Activated gamma-delta T cell treated with Interleukin-2 at 50 U/mL for 16 hours (primary cell): Measurements from ENCODE around the gene NPTX1.

Source experiments
- DNase-seq: peaks from one replicate; pipeline ENCODE4 v3.0.0-alpha.2; 2020

The NPTX1 gene

DNA sequence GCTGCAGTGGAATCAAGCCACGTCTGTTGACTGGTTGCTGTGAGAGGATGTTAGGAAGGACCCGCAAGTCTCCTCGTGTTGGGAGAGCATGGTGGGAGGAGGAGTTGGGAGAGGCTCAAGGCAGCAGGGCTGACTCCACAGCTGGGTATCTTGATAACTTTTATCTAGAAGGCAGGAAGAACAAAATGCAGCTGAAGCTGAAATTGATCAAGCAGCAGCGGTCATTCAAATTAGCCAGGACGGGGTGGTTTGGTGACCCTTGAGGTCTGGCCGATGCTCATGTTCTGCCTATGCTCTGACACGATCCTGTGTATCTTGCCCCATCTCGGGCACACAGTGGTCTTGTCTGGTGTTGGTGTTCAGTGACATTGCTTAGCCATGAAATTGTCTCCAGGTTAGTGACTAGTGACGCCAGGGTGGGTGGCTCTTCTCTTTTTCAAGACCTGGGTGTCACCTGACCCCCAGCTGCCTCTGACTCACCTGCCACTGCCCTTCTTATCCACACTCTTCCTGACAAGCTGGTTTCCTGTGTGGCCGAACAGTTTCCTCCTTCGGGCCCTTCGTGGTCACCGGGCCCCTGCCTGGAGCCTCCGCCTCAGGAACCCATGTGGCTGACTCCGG is 19.1 kb downstream of the NPTX1 start:
- no peak for DNase-seq

DNA sequence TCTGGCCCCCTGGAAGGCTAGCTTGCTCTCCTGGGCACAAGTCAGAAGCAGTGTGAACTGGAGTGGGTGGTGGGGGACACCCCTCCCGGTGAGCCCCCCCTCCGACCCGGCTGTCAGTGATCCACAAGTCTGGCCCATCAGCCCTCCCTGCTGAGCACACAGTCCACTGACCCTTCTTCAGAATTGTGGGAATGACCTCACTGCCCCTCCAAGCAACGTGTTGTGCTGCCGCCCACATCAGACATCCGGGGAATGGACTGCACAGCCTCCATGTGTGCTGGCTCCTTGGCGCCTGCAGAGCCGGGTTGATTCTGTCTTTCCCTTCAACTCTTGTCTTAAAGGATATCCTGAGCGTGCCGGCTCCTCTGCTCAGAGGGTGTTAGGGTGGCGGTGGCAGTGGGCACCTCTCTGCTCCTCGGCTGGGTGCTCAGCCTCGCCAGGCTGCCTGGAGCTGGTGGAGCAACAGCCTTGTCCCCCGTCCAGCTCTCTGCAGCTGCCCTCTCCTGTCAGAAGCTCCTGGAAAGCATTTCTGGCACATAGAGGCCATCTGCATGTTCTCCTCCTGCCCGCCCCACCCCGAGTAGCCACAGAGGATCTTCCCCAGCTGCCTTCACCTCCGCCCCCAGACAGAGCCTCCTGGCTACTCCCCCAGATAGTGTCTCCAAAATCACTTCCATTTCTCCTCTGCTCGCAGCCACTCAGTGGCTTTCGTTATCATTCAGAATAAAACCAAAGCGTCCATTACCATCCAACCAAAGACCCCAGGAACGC is 19.8 kb downstream of the NPTX1 start:
- DNase-seq = no peak

GRCh38 chr17:80455784-80456183 is 20.6 kb downstream of the NPTX1 start:
- no peak for DNase-seq

- DNase-seq = peak; percentile 35
Measured at GRCh38 chr17:80455336-80455710, 21.1 kb downstream of the NPTX1 start.

DNA sequence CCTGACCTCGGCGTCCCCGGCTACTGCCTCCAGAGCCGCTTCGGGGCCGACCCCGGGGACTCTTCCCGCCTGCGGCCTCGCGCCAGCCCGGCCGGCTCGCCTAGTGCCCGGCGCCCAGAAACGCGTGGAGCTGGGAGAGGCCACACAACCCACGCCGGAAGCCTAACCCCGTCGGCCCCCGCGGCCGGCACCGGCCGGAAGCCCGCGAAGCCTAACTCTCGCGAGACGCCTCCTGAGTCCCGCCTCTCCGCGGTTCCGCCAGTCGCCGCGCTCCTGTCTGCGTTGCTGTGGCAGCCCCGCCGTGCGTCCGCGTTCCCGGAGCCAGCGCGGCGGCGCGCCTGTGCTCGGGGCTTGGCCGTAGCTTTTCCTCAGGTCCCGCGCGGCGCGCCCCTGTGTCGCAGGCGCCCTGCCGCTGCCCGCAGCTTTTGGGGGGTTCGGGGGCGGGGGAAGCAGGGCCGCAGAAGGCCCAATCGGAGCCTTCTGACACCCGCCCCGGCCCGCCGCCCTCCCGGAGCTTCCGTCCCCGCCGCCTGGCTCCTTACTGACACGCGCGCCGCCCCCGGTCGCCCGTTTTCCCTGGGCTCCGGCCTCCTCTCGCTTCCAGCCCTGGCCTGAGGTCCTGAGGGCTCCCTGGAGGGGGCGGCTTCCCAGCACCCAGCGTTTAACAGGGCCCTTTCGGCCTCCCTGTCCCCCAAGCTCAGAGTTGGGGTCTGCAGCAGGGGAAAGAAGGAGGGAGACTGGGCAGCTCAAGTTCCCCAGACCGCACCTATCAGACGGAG is 21.7 kb downstream of the NPTX1 start:
- DNase-seq = peak; percentile 94

GRCh38 chr17:80453998-80454556 is 22.3 kb downstream of the NPTX1 start:
- no peak for DNase-seq

- DNase-seq = no peak
Measured at GRCh38 chr17:80453126-80453997, 23.0 kb downstream of the NPTX1 start.

DNA sequence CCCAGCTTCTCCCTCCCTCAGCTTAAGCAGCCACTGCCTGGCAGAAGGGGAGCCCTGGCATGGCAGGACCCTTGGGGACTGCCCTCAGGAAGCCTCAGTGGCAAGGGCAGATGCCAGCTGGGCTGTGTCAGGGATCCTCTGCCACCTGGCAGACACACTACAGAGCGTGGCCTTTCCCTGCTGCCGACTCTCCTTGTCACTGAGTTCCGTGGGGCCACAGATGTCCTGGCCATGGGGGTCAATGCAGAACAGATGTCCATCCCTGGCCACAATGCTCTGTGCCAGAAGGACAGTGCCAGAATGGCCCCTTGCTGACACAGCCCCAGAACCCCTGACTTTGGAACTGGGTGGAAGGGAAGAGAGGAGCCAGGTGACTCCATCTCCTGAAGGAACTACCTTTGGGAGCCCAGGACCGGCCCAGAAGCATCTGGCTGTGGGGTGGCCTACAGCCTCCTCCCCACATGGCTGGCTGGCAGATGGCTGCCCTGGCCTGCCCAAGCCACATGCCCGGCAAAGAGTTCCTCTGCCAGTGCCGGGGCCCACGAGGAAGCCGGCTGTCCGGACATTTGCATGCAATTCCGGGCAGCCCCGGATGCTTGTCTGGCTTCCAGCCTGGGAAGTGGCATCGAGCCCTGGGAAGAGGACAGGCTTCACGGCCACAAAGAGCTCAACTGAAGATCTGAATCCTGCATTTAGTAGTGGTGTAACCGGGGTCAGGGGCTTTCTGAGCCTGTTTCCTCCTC is 24.1 kb downstream of the NPTX1 start:
- no peak for DNase-seq

- DNase-seq = no peak
Measured at GRCh38 chr17:80451104-80451775, 25.2 kb downstream of the NPTX1 start.

GRCh38 chr17:80449930-80450576 is 26.4 kb downstream of the NPTX1 start:
- DNase-seq = no peak

GRCh38 chr17:80449194-80449929 is 27.0 kb downstream of the NPTX1 start:
- no peak for DNase-seq

- no peak for DNase-seq
Measured at GRCh38 chr17:80447790-80448189, 28.6 kb downstream of the NPTX1 start.

DNA sequence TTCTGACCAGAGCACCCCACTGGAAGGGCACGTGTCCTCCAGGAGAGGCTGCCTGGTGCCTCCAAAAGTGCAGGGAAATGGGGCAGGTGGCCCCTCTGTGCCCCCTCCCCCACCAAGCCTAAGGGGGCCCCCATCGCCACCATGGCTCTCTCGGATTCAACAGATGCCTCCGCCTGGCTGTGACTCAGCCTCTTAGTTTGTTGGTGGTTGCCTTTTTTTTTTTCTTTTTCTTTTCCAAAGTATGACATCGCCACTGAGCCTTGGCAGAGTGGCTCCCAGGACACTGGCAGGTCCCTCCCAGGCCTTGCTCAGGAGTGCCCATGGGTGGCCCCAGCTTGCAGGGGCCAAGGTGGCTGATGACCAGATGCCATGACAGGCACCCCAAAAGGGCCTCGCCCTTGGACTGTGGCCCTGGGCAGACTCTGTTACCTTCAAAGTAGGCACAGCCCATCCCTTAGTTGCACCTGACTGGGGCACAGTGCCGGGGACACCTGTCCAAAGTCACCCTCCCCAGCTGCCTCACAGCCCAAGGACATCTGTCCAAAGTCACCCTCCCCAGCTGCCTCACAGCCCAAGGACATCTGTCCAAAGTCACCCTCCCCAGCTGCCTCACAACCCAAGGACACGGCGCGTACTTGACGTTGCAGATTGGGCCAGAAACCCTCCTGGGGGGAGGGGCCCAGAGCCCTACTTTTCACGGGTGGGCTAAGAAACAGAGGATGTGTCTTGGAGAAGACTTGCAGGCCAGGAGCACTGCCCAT is 29.6 kb downstream of the NPTX1 start:
- DNase-seq = no peak

- no peak for DNase-seq
Measured at GRCh38 chr17:80445726-80446110, 30.7 kb downstream of the NPTX1 start.

GRCh38 chr17:80445007-80445725 is 31.2 kb downstream of the NPTX1 start:
- DNase-seq = no peak

GRCh38 chr17:80444644-80444979 is 31.8 kb downstream of the NPTX1 start:
- no peak for DNase-seq

DNA sequence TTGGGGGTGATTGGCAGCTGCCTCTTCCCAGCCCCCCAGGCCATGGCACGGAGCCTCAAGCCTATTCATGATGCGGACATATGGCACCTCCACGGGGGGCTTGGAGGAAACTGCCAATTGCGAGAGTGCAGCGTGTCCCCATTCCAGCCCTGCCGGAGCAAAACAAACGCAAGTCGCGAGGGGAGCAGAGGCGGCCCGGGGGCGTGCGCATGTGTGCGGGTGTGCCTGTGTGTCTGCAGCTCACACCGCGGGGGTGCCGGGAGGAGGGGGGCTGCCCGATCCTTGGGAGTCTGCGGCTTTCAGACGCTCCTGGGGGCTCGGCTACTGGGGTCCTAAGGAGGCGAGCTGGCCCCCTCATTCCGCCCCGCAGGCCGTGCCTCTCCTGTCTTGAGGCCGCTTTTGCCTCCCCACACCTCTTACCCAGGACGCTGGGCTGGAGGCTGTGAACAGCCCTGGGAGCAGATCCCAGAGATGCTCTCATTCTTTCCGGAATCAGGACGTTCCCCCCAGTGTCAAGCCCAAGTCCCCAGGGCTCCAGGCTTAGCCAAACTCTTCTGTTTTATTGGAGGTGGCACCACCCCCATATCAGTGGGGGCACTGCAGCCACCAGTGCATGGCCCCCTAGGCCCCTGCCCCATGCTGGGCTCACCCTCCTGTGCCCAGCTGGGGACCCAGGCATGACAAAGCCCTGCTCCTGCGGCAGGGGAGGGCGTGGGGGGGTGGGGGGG is 32.3 kb downstream of the NPTX1 start:
- no peak for DNase-seq

DNA sequence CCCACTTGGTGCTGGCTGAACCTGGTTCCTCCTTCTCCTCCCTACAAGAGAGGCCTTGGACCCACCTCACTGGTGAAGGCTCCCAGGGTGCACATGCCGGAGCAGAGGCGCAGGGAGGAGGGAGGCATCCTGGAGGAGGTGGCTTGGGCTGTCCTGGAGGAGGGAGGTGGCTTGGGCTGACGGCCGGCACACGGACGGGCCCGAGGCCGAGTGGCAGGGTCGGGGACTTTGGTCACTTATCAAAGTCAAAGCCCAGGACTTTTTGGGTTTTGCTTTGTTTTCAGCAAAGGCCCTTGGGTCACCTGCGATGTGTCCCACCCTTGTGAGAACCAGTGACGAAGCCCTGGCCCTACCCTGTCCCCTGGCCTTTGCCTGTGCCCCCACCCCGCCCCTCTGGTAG is 32.9 kb downstream of the NPTX1 start:
- DNase-seq = no peak
